Globus pallidus (tissue), 1 donor: ENCODE data around the gene DTNB.
"Not testable (repeated sequence)": the region's sequence is repeated elsewhere in the genome, so short reads cannot be mapped to it uniquely, and the experiment has no call there.

ENCODE experiments used
- DNase-seq: peaks from one replicate; pipeline ENCODE4 v3.0.0-alpha.2; 2015; ENCODE audit warnings: low spot score

DTNB gene

DNA sequence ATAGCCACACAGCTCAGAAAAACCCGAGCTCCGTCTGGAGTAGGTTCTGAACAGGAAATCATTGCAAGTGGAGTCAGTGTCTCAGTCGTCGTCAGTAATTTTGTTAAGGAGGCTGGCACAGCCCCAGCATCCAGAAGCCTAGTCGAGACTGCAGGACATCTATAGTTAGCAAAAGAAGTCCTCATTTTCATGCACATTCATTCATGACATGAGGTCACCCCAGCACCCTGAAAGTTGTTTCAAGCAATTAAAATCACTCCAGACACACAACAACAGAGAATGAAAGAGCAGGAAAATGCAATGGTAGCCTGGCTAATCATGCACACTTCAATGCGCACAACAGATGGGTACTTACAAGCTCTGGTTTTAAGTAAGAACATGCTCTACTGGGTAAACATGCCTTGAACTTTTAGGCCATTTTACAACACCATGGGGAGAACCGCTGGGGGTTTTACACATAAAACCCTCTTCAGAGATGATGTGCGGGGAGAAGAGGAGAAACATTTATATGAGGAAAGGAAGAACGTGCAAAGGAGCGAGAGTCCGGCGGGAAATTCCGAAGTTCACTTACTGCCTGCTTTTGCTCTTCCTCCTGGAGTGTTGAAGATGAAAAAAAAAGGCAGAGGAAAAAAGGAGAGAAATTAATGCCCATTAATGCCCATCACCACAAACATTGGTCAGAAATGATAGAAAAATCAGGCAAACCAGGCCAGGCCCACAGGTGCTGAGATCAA lies 254.3 kb downstream of the DTNB start:
- no peak for DNase-seq

DNA sequence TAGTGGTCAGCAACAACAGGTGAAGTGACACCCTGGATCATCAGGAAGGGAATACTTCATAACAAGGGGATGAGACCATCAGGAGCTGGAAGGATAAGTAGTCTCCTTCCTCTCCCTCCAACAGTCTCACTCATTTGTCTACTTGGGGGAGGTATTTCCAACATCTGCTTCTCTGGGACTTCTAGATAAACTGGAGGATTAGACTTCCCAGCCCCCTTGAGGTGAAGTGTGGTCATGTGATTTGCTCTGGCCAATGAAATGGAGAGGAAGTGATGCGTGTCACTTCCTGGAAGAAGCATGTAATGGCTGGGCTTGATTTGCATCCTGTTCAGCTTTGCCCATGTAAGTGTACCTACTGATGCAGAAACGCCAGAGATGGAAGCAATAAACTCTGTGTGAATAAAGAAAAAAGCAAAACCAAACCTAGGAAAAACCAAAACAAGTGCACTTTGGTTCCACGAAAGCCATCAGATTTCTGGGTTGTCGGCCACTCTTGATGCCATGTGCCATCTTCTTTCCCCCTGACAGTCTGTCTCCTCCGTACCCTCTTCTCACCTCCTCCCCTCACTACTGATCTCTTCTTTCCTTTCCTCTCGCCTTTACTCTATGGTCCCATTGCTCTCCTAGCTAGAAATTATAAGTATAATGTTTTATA lies 255.5 kb downstream of the DTNB start:
- DNase-seq = no peak

DNA sequence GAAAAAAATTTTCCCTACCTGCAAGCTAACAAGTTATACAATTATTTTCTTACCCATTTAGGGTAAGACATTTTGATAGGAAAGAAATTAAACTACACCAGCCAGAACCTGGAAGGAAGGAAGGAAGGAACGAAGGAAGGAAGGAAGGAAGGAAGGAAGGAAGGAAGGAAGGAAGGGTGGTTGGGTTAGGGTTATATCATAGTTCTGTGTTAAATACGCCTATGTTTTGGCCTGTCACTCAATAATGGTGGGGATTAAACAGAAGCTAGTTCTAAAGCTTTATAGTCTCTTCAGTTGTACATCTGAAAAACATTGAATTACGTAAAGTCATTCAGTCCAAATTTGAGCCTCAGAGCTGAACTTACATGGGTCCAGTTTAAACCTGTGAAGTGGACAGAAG lies 256.7 kb downstream of the DTNB start:
- no peak for DNase-seq

DNA sequence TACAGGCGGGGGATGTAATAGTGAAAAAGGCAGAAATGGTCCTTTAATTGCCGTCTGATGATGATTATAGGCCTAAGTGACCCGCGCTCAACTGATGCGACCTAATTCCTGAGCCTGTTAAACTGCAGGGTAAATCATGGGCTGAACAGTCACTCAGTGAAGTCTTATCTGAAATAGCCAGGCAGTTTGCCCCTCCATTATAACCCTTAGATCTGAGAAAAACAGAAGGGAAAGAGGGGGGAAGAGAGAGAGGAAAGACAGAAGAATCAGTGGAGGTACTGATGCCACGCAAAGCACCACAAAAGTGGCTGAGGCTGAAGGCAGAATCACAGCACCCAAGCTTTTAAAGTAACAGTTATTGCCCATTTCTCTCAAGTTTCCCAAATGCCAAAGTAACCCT lies 258.6 kb downstream of the DTNB start:
- DNase-seq = no peak

DNA sequence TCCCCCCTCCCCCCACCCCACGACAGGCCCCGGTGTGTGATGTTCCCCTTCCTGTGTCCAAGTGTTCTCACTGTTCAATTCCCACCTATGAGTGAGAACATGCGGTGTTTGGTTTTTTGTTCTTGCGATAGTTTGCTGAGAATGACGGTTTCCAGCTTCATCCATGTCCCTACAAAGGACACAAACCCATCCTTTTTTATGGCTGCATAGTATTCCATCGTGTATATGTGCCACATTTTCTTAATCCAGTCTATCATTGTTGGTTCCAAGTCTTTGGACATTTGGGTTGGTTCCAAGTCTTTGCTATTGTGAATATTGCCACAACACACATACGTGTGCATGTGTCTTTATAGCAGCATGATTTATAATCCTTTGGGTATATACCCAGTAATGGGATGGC lies 260.0 kb downstream of the DTNB start:
- not testable (repeated sequence) for DNase-seq

DNA sequence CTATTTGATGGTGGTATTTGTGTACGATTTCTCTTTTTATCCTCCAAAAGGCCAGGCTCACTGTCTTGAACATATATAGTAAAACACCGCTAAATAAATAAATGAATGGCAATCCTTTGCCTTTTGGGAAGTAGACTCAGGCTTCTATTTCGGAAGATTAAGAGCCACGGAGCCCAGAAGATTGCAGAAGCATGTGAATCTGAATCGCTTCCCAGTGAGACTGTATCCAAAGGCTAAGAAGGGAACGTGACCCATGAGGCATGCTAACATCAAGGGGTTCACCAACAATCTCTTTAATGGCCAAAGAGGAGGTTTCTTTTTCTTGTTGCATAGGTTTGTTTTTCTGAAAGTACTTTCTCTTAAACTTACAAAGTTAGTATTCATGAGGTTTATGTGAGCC lies 261.6 kb downstream of the DTNB start:
- no peak for DNase-seq

DNA sequence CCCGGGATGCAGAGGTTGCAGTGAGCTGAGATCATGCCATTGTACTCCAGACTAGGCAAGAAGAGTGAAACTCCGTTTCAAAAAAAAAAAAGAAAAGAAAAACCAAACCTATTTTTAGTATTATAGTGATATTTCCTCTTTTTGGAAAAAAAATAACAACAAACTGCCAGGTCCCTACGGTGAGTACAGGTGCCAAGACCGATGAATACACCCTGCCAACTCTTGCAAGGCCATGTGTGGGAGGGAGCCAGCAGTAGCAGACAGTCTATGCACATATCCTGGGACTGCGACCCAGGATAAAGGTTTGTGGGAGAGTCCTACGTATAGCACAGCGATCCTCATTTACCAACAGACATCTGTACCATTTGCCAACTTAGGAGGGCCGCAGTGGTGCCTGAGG lies 262.1 kb downstream of the DTNB start:
- no peak for DNase-seq

DNA sequence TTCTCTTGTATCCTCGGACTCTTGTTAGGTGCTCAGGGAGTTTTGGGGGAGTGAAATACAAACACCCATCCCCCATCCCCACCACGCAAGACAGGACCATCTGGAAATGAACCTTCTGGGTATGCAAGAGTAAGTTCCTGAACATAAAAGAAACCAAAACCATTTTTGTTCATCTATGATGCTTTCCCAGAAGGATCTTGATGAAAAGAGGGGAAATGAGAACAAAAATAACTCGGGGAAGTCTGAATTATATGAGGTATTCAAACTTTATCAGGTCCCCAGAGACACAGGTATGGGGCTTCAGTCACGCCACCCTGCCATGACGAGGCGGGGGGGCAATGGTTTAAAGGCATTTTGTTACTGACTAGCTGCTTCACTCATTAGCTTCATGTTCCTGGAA lies 263.0 kb downstream of the DTNB start:
- DNase-seq = no peak

DNA sequence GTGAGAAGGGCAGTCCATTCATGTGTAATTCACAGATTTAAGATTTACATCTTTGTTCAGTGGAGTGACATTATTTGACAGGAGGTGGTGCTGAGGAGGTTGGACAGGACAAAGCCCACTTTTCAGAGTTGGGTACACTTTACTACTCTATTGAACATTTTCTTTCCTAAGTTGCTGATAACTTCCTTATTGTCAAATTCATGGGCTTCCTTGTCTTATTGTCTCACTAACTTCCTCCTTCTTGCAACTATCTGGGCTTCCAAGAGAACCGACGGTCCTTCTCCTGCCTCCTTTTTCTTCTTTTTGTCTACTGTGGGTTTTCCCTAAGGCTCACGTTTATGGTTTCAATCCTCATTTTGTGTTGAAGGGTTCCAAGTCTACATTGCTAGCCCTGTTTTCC lies 263.9 kb downstream of the DTNB start:
- DNase-seq = no peak

DNA sequence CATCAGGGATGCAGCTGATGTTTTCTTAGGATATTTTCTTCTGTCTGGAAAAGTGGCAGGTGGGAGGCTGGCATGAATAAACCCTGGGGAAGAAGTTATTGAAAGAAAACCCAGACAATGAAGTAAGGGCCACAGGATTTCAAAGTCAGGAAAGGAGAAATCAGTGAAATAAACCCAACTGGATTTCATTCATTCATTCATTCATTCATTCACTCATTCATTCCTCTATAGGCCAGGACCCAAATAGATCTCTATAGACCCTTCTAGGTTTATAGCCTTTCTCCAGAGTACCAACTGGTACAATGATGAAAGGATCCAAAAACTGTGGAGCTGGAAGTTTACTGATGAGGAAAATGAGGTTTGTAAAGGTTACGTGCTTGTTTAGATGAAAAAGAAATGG lies 264.3 kb downstream of the DTNB start:
- no peak for DNase-seq

DNA sequence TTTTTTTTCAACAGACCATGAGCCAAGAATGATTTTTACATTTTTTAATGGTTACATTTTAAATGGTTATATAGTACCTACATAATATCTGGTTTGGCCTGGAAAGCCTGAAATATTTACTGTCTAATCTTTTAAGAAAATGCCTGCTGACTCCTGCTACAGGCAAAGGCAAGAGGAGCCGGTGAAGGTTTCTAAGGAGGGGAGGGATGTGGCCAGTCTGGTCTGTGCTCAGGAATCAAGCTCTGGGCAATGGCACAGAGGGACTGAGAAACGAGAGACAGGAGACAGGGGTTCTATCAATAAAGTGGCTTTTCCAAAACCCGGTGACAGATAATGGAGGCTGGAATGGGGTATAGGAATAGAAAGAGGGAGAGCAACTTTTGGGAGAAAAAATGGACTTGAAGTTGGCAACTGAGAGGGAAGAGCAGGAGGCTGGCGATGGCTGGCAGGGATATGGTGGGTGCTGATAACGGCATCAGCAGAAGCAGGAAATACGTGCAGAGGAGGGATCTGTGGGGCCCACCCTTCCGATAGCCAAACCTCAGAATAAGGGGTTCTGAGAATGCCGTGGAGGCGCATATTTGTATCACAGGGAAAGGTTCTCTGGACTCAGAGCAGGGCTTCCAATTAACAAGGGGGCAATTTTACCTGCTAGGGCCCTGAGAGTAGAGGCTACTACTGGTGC lies 267.6 kb downstream of the DTNB start:
- no peak for DNase-seq

DNA sequence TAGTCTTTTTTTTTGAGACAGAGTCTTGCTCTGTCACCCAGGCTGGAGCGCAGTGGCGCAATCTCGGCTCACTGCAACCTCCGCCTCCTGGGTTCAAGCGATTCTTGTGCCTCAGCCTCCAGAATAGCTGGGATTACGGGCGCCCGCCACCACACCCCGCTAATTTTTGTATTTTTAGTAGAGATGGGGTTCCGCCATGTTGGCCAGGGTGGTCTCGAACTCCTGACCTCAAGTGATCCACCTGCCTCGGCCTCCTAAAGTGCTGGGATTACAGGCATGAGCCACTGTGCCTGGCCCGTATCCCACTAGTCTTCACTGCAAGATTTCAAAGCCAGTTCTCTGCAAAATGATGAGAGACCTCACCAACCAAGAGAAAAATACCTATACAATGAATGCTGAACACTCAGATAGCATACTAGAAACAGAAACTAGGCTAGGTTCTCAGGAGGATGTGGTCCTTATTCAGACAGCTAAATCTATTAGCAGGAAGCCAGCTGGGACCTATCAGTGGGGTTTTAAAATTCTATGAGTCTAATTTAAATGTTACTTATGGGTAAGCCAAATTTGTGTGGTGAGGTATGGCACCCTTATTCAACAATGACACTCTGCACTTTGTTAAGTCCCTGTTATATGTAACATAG lies 270.1 kb downstream of the DTNB start:
- not testable (repeated sequence) for DNase-seq

DNA sequence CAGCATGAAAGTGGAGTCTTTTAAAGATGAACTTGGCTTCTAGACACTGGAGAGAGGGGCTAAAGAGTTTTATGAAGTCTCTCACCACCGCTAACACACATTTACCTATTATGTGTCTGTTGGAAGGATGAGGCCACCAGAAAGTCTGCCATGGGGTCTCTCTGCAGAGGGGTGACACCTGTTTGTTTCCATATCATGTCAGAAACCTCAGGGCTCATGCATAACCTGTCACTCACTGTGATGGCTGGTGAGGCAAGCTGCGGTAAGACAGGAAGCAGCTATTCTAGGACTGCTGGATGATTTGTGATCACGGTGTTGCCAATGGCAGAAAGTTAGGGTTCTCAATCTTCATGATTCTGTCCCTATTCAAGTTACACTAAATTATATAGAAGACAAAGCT lies 270.9 kb downstream of the DTNB start:
- DNase-seq = no peak

DNA sequence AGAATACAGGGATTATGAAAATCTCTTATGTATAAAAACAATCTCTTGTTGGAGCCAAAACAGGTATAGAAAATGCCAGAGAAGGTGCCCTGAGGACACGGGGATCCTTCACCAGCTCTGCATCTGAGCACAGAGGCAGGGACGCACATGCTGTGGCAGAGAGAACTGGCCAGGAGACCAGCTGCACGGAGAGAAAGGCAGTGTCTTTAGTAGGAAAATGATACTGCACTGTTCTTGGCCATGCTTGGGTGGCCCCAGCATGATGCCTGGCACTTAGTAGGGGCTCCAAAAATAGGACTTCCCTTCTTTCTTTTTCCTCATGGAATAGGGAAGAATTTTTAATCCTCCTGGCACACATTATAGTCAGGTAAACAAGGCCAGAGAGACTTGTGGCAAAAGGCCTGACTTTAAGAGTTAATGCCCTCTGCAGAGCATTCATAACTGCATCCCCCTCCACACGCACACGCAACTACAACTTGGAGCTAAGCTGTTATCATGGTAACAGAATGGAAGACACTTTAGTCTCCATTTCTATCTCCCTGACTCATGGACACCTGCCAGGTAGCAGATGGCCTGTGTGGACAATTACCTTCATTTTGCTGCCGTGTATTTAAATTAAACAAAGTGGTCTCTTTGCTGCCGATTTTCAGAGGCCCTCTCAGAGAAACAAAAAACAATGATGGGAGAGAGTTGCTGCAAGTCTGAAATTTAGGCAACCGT lies 271.9 kb downstream of the DTNB start:
- DNase-seq = no peak

DNA sequence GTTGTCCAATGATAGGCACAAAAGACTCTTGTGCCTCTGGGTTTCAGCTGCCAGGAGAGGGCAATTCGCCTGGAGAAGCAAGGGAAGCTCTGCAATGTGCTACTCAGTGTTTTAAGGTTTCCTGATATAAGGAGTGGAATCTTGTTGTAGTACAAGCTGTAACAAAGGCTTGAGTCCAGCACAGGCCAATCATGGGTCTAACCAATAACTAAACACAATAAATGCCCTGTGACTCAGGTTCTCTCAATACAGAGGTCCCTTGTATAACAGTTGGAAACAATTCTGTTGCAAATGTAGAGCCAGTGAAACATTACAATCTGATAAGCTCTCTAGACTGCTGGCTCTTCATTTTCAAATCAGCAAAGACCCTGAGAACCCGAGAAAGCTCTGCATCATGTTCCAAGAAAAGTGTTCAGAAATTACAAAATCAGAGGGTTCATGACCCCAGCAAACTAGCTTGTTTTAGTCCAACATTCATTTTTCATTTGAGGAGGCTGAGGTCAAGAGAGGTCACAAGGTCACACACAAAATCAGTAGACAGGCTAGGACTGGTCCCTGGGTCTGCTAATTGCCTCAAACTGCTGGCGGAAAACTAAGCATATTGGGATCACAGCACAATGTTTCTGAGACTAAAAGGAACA lies 272.7 kb downstream of the DTNB start:
- DNase-seq = no peak

DNA sequence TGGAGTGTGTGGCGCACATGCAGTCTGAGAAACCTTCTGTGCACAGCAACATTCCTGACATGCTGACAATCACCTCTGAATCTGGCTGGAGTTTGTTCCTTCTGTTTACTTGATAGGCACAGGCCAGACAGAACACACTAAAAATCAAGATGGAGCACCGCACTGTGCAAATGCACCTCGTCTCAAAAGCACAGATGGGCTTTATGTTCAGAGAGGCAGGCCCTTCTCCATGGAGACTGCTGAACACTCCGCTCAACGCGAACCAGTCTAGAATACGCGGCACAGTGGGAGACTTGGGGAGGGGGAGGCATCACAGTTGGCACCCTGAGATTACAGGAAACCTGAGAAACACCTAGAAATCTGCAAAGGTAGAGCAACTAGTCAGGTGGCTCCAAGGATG lies 273.2 kb downstream of the DTNB start:
- DNase-seq = no peak

DNA sequence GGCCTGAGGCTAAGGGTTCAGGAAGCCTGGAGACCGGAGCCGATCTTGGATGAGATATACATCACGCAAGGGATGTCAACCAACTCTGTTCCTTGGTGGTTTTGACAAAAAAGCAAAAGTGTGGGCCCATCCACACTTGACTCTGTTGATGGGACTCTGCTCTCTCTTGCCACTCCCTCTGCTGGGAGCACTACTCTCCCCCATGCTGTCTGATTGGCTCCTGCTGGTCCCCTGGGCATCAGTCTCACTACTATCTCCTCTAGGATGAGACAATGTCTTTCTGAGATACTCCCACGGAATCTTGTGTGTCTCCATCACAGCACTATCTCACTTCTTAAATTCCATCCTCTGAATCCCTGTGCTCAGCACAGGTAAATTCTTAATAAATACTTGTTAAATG lies 274.8 kb downstream of the DTNB start:
- no peak for DNase-seq

DNA sequence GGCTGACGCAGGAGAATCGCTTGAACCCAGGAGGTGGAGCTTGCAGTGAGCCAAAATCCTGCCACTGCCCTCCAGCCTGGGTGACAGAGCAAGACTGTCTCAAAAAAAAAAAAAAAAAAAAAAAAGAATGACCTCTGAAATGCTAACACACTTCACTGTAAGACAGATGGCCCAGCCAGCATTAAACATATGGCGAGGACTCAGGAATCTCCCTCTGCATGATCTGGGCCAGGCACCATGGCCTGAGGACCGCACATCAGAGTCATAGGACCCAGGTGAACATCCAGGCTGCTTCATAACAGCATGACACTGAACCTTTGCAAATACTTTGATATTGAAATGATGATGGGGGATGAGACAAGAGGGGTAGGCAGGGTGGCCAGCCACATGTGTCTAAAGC lies 275.6 kb downstream of the DTNB start:
- no peak for DNase-seq

DNA sequence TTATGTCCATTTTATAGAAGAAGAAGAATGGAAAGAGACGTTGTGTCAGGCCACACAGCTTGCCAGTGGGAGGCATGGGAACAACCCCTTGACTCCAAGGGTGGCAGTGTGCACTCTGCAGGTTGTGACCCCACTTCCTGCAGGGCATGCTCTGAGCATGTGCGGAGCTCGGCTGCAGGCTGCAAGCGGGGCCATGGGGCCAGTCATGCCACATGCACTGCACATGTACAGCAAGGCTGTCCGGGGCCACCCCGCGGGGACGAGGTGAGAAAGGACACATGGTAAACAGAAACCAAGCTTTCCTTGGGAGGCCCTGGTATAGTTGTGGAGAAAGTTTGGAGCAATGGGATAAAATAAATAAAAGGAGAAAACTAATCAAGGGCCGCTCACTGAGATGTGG lies 284.2 kb downstream of the DTNB start:
- DNase-seq = no peak

DNA sequence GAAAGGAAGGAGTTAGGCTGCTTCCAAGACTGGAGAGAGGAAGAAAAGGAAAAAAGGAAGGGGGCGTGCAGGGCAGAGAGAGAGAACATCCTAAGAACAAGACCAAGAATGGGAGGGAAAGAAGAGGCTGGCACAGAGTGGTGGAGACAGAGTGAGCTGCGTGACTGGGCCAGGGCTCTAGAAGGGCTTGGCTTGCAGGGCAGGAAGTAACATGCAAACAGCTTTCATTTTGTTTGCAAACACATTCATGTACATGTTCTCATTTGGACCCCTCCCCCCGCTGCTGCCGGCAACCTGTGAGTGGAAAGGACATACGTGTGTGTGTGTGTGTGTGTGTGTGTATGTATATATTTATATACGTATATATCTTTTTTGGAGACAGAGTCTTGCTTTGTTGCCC lies 284.9 kb downstream of the DTNB start:
- no peak for DNase-seq

DNA sequence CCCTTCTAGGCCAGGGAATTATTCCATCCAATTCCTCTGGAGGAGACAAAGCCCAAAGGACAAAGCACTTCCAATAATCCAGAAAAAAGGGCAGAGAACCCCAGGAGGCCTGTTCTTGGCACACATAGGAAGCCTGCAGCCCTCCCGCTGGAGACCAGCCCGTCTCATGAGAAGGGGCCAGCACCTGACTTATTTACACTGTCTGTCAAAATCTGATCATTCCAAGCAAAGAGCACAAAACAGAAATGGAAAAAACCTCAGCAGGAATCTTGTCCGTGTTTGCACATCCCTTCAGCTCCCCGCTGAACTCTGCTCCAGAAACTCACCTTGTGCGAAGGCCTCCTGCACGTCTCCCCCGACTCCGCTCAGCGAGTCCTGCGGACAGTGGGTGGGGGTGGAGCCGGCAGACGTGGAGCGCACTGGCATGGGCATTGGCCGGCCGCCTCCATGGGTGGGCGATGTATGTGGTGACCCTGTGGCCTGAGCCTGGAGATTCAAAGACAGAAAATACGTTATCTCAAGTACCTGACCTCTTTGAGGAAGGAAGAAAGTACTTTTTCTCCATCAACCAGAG lies 285.4 kb downstream of the DTNB start:
- DNase-seq = no peak
